Measurements from ENCODE around the gene RBL2.
"Not testable (repeated sequence)": the region's sequence is repeated elsewhere in the genome, so short reads cannot be mapped to it uniquely, and the experiment has no call there.

RBL2 gene

DNA sequence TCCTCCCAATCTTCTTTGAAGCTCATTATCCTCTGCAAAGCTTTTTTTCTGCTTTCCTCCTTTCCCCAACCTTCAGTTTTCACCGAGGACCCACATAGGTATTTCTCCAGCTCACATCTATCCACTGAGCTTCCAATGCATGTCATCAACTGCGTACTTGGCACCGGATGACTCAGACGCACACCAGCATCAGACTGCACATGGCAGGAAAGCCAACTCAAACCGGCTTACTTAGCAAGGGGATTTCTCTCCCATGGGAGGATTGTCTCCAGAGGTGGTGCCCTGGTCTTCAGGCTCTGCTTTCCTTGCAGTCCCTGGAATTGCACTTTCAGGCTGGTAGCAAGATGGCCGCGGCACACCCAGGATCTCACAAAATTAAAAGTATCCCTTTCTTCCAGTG, 70.4 kb downstream of the RBL2 start:
- no peak for DNase-seq (ENCODE audit: low read depth in 2 of 2)

DNA sequence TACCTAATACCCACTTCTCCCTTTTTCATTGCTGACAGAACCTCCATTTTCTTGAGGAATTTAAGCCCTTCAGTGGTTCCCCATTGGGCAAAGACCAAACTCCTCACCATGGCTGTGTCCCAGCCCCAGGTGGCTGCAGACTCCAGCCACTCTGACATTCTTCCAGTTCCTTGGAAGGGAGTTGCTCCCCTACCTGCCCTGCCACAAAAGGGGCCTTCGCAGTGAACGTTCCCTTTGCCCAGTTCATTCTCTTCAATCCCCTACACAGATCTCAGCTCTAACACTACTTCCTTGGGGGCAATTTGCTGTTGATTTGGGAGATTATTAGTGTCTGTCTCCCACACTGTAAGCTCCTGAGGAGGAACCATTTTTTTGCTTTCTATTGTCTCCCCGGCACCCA, 72.0 kb downstream of the RBL2 start:
- DNase-seq (ENCODE audit: low read depth in 2 of 2) = no peak

DNA sequence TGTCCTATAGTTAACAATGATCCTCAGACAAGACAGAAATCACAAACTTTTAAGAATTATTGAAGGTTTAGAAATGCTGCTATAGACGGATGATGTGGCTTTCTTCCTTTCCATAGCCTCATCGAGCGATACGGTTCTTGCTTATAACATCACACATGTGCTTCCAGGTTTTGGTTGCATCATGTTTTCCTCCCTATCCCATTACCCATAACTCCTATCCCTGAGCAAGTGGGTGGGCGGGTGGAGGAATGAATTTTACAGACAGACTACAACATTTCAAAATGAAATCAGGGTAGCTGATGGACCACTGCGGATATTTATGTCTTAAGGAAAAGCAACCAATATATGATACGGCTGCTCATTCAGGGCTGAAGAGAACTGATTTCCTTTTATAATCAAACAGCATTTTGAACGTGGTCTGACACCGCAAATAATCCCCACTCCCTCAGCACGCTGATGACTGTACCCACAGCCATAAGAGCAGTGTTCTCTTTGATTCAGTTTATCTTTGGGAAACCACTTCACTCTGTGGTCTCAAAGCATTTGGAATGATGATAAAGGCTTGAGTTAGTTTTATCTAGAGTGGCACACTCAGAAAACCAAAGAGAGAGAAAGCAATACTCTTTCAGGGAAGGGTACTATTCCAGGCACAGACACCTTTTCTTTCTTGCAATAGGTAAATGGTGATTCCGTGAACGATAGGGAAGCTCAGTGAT, 73.4 kb downstream of the RBL2 start:
- DNase-seq (ENCODE audit: low read depth in 2 of 2) = no peak

DNA sequence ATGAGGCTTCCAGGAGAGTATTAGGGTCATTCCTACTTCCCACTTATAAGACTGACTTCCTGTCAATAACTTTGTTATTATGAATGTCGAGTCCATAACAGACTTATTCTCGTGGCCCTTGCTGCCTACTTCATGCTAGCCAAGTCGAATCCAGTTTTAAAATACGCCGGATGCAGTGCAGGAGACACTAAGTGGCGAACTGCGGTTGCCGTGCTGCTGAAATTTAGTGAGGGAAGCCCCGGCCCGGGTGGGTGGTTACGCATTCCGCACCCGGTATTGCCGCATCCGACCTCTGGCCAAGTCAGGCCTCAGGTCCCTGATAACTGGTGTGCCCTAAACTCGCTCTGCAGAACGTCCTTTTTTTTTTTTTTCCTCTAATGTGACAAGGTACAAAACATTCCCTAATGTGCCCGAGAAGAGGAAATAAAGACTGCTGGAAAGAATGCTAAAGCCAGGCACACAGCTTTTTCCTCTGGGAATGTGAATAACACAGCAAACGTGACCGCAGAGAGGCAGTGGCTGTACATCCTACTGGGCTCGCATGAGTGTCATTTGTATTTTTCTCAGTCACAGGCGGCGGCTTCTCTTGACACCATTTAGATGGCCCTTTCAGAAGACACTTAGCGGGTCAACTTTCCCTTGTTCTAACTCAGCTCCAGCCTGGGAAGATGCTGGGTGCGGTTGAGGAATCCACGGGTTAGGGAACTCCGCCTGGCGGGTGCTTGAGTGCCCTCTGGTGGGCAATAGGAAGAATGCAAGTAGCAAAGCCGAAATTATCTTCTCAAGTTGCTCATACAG, 75.8 kb downstream of the RBL2 start:
- peak in 1 of 2 donors; percentile 40 for DNase-seq (ENCODE audit: low read depth in 2 of 2)

DNA sequence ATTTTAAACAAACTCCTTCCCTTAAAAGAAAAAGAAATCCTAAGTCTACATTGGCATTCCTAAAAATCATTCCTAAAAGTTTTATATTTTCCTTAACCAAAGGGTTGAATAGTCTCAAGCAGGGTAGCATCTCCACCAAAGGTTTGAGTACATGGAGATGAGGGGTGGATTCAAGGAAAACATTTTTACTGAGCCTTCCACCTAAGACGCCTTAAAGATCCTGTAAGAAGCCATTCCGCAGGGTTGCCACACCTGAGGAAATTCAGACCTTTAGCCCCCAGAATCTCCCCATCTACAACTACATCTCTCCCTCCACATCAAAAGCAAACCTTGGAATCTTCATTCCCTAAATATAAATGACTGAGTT, 76.4 kb downstream of the RBL2 start:
- no peak for DNase-seq (ENCODE audit: low read depth in 2 of 2)

DNA sequence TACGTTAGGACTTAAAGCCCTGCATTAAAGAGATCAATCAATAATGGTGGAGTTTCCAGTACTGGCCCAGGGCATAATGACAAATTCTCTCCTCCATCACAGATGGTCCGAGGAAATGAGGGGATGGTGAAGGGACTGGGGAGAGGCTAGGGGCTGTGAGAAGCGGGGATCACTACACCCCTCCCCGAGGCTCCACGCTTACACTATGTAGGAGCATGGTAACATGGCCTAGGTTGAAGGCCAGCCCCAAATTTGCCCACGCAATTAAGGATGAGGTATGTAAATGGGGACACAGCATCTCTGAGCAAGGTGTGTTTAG, 76.8 kb downstream of the RBL2 start:
- no peak for DNase-seq (ENCODE audit: low read depth in 2 of 2)

DNA sequence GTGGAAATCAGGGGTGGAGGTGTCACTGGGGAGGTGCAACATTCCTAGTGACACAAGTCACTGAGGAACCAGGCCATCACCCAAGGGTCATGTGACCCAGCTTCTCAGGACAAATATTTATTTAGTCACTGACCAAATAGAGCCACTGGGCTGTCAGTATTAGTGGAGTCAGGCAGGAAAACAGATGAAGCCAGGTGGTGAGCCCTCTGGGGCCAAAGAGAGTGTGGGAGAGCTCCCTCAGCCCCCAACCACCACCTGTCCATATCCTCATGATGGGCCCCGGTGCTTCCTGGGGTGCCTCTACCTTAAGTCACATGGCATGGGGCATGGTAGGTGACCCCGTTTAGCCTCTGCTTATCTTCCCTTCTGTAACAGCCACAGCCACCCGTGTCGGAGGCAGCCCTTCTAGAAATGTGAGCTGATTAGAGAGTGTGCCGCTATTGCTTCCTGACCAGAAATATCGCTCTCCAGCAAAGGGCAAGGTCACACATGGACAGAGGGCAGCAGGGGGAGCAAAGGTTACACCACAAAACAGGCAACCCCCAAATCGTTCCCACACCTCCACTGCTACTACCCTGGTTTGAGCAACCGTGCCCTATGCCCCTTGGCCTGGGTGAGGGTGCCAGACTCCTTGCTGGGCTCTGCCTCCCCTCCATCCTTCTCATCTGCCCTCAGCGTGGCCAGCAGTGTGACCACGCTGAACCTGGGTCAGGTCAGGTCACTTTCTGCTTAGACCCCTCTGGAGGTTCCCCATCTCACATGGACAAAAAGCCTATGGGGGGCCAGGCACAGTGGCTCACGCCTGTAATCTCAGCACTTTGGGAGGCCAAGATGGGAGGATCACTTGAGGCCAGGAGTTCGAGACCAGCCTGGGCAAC, 77.4 kb downstream of the RBL2 start:
- no peak for DNase-seq (ENCODE audit: low read depth in 2 of 2)

DNA sequence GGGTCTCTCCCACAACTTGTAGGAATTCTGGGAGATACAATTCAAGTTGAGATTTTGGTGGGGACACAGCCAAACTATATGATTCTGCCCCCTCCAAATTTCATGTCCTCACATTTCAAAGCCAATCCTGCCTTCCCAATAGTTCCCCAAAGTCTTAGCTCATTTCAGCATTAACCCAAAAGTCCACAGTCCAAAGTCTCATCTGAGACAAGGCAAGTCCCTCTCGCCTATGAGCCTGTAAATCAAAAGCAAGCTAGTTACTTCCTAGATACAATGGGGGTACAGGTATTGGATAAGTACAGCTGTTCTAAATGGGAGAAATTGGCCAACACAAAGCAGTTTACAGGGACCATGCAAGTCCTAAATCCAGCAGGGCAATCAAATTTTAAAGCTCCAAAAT, 78.5 kb downstream of the RBL2 start:
- DNase-seq (ENCODE audit: low read depth in 2 of 2) = not testable (repeated sequence)

DNA sequence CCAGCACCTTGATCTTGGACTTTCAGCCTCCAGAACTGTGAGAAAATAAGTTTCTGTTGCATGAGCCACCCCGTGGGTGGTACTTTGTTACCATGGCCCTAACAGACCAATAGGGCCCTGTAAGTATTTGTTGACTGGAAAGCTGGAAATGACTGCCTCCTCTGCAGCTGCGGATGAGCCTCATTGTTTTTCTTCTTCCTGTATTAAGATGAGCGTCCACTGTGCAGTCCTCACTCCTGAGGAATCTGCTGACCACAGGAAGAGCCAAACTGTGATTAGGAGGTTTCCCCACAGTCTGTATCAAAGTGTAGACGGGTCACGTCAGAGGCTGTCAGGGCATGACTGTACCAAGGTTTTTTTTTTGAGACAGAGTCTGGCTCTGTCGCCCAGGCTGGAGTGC, 81.0 kb downstream of the RBL2 start:
- no peak for DNase-seq (ENCODE audit: low read depth in 2 of 2)

DNA sequence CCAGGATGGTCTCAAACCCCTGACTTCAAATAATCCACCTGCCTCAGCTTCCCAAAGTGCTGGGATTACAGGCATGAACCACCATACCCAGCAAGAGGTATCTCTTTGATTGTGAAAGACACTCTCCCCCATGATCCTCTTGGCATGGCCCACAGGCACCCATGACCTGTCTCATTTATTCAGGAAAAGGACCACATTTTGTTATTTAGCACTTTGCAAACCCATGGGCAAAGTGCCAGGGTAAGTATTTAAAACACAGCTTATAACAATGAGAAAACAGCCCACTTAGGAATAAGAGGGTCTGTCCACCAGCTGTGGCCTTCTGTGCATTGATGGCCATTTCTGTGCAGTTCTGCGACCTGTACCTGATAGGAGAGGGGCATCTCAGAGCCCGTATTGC, 81.5 kb downstream of the RBL2 start:
- DNase-seq (ENCODE audit: low read depth in 2 of 2) = no peak

DNA sequence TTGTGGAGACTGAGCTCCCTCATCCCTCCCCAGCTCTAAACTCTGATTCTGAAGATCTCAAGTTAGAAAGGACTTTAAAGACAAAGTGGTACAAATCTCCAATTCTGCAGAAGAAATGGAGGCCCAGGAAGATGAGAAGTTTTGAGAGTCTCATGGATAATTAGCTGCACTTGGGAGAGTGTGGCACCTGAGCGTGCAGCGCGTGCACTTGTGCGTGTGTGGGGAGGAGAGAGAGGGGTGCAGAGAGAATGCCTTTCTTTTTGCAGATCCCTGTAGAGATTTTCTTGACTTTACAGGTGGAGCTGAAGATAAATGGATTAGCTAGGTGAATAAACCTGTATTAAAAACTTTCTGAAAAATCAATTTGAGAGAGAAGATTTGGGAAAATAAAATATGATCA, 83.6 kb downstream of the RBL2 start:
- DNase-seq (ENCODE audit: low read depth in 2 of 2) = no peak

DNA sequence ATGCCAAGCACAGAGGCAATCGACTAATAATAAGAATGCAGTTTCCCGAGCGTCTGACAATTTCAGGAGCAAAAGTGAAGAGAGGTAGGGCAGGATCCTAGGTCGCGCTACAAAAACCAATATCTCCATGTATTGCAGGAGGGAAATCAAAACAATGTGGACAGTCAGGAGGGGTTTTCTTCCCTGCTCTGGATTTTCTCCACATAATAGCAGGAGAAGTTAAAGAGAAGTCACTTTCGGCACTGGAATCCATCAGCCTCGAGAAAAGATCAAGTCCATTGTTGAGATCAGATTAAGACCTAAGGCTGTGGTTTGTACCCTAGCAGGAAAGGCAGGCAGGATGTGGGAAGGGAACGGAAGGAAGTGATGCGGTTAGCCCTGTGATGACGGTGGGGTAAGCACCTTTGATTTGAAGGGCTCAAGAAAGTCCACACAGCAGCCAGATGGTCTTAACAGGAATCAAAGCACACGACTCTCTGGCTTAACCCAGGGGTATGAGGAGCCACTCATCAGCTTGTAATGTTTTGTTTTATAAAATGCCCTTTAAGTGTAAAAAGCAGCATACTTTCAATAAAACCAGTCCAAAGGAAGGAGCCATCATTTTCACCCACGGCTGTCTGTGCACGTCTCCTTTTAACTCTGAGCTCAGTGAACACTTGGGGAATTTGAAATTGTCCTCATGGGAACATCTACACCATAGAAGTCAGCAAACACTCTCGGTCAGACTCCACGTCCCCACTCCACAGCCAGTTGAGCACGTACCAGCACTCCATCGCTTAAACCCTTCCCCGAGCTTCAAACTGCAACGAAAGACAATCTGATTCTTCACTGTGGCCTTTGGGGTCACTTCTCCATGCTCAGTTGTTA, 84.5 kb downstream of the RBL2 start:
- peak; percentile 29 to 49 for DNase-seq (ENCODE audit: low read depth in 2 of 2)

DNA sequence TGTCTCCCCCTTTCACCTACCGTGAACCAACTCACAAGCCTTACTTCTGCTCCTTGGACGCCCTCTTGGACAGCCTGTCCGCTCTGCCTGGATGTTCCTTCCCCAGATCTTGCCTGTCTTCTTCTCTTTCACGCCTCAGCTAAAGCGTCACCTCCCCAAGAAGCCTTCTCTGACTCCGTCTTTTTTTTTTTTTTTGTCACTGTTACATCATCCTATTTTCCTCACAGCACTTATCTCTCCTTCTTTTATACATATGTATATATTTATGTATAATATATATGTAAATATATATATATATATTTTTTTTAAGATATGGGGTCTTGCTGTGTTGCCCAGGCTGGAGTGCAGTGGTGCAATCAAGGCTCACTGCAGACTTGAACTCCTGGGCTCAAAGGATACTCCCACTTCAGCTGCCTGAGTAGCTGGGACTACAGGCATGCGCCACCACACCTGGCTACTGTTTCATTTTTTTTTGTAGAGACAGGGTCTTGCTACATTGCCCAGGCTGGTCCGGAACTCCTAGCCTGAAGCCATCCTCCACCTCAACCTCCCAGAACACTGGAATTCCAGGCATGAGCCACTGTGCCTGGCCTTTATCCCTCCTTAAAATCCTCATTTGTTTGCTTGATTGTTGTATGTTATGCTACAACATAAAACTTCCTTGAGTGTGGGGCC, 85.3 kb downstream of the RBL2 start:
- no peak for DNase-seq (ENCODE audit: low read depth in 2 of 2)

DNA sequence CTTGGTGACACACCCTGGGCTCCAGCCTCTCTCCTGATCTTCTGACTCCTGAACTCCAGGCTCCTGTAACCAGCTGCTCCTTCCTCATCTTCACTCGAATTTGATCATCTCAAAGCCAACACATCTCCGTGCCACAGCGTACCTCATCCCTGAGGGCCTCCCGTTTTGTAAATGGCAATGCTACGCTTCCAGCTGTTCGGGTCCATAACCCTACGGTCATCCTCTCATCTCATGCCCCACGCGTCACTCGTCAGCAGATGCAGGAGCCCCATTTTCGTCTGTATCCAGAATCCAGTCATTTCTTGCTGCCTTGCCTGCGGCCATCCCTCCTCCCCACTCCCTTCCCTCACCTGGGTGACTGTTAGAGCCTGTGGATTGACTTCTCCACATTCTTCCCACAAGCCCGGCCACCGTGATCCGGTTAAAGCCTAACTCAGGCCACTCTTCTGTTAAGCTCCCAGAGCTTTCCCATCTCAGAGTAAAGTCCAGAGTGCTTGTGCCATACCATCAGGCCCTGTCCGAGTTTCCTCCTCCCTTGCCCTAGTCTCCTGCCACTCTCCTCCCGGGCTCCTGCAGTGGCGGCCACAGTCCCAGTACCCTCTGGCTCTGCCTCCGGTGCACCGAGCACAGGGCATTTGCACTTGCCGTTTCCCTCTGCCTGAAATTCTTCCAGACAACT, 89.0 kb downstream of the RBL2 start:
- no peak for DNase-seq (ENCODE audit: low read depth in 2 of 2)

DNA sequence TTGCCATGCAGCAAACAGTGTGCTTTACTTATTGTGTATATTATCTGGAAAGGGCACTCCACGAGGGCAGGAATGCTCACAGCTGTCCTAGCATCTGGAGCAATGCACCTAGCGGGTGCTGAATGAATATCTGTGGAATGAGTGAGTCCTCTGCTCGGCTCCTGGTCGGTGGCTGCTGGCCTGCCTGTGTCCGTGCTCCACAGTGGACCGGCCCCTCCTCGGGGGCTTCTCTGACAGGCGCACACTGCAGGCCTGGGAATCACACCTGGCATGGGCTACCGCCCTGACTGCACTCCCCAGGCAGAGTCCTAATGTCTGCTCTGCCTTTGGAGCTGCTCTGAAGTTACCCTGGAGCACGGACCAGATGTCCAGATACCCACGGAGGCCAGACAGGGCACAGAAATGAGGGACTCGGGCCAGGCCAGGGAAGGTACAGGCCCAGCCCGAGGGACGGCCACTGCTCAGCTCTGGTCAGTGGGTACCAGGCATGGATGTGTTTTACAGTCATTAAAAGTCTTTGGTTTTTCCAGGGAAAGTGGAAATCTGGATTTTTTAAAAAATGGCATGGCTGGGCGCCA, 89.8 kb downstream of the RBL2 start:
- no peak for DNase-seq (ENCODE audit: low read depth in 2 of 2)

DNA sequence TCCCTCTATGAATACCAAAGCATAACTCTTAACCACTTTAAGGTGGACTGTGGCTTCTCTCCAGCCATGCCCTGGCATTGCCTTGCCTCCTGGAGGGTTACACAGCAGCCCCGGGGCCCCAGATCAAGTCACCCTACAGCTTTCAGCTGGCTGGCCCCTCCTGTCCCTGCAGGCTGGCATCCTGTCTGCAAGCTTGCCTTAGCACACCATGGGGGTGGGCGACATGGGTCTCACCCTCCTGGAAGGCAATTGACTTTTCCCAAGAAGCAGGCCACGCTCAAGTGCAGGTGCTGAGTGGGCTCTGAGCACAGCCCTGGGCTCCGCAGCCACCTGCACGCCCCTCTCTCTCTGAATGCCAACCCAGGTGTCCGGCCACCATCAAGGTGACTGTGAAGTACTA, 94.5 kb downstream of the RBL2 start:
- no peak for DNase-seq (ENCODE audit: low read depth in 2 of 2)

DNA sequence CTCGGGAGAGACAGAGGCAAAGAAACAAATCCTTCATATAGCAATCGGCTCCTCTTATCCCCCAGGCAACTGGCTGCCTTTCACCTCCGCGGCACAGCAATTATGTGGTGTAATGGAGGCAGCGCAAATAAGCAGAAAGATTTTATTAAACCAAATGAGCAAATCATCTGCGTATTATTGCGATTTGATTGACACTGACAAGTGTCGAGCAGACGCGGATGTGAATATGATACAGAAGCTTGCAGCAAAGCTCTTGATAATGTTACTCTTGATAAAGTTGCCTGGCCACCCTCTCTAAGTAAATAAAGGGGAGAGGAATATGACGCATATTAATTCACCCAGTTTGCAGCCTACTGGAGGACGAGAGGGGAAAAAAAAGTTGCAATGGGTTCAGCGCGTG, 95.2 kb downstream of the RBL2 start:
- DNase-seq (ENCODE audit: low read depth in 2 of 2) = no peak

DNA sequence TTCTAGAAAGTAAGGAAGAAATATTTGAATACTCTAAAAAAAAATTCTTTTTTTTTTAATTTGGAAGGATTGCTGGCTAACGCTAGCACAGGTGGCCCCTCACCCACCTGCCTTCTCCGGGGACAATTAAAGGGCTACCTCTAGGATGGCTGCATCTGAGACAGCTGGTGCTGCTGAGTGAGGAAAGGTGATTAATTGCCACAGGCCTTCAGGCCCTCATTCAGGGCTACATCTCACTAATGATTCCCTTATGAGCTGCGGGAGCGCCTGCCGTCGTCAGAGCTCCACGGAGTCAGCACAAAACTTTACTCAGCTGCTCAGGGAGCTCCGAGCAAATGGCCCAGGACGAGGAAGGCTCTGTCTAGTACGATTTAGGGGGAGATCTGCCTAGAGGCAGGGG, 95.8 kb downstream of the RBL2 start:
- no peak for DNase-seq (ENCODE audit: low read depth in 2 of 2)

DNA sequence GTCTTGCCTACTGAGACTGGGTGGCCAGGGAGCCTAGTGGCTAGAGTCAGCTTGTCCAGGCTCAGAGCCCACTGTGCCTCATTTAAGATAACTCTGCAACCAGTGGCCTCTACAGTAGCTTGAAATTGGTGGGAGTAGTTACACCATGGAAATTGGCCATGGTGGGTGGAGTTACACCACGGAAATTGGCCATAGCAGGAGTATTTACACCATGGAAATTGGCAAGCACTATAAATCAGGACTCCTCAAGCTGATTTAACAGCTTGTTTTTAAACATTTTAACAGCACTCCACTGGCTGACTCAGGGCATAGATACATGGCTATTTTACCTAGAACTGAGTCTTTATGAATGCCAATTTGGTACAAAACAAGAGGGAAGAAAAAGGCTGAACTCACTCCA, 96.5 kb downstream of the RBL2 start:
- DNase-seq (ENCODE audit: low read depth in 2 of 2) = no peak

DNA sequence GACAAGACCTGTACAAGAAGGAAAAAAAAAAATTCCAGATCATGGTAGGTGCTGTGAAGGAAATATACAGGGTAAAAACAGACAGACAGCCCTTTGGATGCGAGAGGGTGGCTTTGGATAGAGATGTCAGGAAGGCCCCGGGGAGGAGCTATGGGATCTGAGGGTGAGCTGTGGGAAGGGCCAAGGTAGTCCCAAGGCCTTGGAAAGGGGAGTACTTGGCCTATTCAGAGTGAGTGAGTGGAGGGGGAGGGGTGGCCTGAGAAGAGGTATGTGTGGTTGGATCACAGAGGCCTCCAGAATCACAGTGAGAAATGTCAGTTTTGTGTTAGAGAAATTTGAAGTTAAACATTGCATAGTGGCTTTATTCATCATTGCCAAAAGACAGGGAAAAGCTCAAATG, 99.9 kb downstream of the RBL2 start:
- no peak for DNase-seq (ENCODE audit: low read depth in 2 of 2)
